H54 (cell line): Measurements from ENCODE around the gene PRR11.
"Not testable (repeated sequence)": the region's sequence is repeated elsewhere in the genome, so short reads cannot be mapped to it uniquely, and the experiment has no call there.

Experiments used
- DNase-seq: peaks from one replicate; pipeline ENCODE4 v3.0.0; 2011; ENCODE audit warnings: low spot score, mixed read lengths; ENCODE audit not compliant: insufficient read length
- FAIRE-seq: peaks from 3 replicates; lab custom pipeline; 2011; peaks lifted over from hg19 to GRCh38; lab: Jason Lieb, UNC
- POLR2A ChIP-seq: IDR thresholded peaks from 2 replicates; pipeline ENCODE4 v1.6.1; 2011; ENCODE audit warnings: low read depth, mild to moderate bottlenecking, low read length

The PRR11 gene

DNA sequence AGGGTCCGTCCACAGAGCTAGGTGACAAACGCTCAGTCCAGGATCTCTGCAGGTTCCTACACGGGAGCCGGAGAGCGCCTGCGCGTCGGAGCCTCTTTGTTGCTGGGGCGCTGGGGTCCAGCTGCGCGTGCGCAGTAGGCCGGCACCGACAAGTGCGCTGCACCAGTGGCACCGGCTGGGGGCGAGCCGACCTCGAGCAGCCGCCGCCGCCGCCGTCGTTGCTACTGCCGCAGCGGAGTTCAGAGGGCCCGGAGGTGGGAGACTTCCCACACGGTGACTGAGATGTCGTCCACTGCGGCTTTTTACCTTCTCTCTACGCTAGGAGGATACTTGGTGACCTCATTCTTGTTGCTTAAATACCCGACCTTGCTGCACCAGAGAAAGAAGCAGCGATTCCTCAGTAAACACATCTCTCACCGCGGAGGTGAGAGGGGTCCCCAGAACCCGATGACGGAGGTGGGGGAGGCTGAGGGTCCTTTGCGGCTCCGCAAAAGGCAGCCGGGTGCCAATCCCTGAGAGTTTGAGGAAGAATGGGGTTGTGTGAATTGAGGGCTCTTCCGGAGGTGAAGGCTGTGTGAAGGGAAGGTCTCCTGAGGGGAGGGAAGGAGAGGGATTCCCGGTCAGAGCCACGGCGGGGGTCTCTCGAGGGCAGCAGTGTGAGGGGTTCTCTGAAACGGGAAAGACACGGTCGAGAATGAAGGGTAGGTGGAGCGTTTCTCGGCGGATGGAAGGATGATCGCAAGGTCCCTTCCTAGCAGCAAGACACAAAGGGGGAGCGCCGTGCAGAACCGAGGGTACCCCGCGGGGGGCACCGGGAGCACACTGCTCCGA, 65.0 kb downstream of the PRR11 start, which contains the start of gene GDPD1:
Gene GDPD1, plus strand, starts transcription at position 184 of the 831 bp plus-strand sequence. Its CDS starts 99 bp downstream, at position 283.
- DNase-seq (peak; percentile 97), FAIRE-seq (peak; percentile 68)
- no peak for TF ChIP-seq POLR2A

DNA sequence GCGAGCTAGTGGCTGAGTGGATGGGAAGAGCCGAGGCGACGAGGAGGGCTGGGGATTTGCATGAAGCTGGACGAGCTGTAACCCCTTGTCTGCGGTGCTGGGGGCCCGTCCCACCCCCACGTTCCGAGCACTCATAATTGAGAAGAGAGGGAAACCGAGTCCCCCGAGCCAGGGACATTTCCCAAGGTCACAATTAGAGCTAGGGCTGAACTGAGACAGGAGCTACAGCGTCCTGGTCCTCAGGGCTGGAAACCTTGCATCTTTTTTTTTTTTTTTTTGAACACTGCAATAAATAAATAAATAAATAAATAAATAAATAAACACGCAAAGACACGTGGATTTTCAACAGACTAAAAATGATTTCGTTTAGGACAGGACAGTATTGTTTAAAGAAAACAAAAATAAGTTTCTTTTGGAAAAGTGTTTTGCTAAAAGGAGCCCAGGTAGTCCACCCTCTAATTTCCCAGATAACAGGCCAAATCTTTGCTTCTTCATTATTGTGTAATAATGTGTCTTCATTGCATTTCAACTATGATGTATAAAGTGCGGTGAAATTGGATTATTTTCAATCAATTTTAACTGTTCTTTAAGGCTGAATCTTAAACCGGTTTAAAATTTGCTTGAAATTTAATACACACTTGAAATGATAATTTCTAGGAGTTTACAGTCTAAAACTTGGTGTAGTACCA, 65.8 kb downstream of the PRR11 start:
- TF ChIP-seq POLR2A: no peak
- no peak for FAIRE-seq
- no peak for DNase-seq

DNA sequence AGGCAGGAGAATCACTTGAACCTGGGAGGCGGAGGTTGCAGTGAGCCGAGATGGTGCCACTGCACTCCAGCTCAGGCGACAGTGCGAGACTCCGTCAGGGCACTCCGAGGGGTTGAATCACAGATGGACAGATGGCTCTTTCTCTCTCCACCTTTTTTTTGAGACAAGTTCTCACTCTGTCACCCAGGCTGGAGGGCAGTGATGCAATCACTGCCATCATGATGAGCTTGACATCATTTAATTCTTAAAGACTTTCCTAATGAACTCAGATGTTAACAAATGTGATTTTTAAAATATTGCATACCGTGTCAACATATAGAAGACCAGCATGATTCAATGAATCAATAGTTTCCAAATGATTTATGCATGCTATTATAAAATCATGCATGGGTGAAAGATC, 68.3 kb downstream of the PRR11 start:
- DNase-seq: no peak
- FAIRE-seq: no peak
- no peak for TF ChIP-seq POLR2A

DNA sequence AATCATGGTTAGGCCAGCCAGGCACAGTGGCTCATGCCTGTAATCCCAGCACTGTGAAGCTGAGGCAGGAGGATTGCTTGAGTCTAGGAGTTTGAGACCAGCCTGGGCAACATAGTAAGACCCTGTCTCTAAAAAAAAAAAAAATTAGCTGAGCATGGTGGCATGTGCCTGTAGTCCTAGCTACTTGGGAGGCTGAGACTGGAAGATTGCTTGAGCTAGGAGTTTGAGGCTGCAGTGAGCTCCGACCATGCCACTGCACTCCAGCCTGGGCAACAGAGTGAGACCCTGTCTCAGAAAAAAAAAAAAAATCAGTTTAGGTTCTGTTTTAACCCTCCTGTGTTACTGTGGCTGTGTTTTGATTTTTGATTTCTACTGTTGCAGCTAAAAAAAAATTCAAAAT, 73.0 kb downstream of the PRR11 start:
- DNase-seq, FAIRE-seq: not testable (repeated sequence)

DNA sequence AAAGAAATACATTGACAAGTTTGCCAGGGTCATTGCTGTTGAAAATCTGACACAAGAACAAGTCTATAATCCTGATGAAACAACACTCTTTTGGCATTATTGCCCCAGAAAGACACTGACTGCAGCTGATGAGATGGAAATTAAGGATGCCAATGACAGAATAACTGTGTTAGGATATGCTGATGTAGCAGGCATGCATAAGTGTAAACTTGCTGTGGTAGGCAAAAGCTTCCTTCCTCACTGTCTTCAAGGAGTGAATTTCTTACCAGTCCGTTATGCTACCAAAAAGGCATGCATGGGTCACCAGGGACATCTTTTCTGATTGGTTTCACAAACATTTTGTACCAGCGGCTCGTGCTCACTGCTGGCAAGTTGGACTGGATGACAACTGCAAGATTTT, 75.2 kb downstream of the PRR11 start:
- peak; percentile 53 for FAIRE-seq
- TF ChIP-seq POLR2A: no peak
- DNase-seq: no peak

DNA sequence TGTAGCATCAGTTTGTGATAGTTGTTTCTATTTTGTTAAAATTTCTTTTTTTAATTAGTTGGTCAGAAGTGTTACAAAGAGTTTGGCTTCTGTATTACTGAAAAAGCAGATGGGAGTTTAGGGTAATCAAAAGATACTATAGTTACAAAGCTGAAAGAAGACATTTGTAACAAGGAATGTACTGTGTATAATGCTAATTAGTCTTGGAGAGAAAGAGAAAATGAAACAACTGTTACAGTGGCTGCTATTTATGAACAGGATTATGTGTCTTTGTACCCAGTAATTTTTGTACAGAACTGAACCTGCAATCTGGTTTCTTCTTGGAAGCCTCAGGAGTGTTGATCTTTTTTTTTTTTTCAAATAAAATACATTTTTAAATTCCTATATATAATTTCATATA, 79.1 kb downstream of the PRR11 start:
- DNase-seq (no peak), FAIRE-seq (no peak)
- TF ChIP-seq POLR2A: no peak

DNA sequence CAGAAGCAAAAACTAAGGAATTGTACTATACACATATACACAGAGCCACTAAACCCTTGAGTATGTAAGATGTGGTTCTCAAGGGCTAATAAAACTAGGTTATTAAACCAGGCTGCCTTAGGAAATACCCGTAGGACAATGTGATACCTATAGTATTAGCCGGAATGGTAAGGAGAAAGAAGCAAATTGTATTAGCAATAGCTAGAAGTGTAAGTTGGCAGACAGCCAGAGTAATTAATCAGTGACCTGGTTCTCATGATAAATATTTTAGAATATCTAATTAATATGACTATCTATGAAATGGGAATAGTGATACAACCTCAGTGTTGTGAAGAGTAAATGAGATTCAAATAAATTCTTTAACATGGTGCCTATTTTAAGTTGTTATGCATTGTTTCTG, 83.4 kb downstream of the PRR11 start:
- FAIRE-seq (peak; percentile 41), DNase-seq (no peak)
- no peak for TF ChIP-seq POLR2A

DNA sequence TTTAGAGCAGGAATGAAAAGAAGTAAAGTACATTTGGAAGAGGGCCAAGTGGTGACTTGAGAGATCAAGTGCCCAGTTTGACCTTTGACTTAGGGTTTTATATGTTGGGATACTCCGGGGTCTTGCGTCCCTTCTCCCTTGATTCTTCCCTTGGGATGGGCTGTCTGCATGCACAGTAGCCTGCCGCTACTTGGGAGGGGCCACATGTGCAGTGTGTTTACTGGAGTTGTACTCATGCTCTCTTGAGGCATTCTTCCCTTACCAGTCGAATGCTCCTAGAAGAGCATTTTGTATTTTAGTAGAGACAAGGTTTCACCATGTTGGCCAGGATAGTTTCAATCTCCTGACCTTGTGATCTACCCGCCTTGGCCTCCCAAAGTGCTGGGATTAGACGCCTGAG, 88.5 kb downstream of the PRR11 start:
- DNase-seq: no peak
- FAIRE-seq: no peak
- no peak for TF ChIP-seq POLR2A
